HG02678 (cell line): Measurements from ENCODE around the gene CYB5RL.
"Not testable (repeated sequence)": the region's sequence is repeated elsewhere in the genome, so short reads cannot be mapped to it uniquely, and the experiment has no call there.

Experiments used
- ATAC-seq: cut with Tn5 transposase; IDR thresholded peaks from one replicate; pipeline ENCODE4 v1.9.1; 2021; ENCODE audit warnings: mild to moderate bottlenecking, moderate library complexity; ENCODE audit not compliant: unreplicated experiment

The CYB5RL gene

GRCh38 chr1:54227091-54227602 lies 27.3 kb upstream of the CYB5RL start:
- ATAC-seq, result no peak

DNA sequence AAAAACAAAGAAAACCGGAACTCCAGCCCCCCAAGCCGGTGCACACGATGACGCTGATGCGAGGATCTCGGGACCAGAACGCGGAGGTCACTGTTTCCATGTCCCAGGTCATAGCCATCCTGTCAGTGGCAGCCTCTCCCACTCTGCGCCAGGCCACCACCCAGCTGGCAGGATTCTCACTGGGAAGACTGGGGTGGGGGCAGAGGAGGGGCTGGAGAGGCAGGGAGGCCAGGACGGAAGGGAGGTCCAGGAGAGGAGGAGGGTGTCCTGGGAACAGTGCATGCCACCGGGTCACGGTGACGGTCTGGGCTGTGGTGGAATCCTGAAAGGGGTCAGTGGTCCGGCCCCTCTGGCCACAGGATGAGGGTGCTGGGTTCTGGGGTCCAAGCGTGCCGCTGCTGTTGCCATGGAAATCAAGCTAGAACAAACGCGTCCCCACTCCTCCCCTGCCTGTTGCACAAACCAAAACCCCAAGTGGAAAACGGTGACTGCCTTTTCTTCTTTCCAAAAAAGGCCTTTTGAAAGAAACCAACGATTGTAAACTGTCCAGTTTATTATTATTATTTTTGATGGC lies 26.2 kb upstream of the CYB5RL start:
- no peak for ATAC-seq

DNA sequence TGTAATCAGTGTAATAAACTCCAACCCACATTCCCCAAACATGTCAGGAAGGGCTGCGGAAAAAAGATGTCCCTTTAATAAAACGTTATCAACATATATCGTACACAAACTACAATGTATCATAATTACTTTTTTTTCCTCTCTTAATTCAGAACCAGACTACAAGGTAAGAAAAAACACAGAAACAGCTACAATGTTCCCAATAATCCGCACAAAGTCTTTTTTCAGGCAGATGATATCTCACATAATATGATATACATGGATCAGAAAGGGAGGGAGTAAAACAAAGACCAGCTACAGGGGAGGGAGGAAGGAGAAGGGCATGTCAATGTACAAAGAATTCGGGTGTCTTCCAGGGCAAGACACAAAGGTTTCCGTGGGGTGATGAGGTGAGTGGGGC lies 25.5 kb upstream of the CYB5RL start:
- no peak for ATAC-seq

DNA sequence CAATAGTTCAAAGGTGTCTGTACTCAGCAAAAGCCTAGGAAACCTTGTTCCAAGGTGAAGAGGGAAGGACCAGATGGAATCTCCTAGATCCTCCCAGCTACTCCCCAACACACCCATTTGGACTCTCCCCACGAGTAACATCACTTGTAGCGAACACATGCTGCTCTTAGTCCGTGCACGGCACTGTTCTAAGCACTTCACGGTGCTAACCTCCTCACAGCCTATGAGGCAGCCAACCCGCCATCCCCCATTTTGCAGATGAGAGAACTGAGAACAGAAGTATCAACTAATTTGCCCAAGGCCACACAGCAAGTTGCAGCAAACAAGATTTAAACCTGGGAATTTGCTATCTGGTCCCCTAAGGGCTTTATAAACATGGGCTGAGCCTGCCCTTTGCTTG lies 24.4 kb upstream of the CYB5RL start:
- no peak for ATAC-seq

DNA sequence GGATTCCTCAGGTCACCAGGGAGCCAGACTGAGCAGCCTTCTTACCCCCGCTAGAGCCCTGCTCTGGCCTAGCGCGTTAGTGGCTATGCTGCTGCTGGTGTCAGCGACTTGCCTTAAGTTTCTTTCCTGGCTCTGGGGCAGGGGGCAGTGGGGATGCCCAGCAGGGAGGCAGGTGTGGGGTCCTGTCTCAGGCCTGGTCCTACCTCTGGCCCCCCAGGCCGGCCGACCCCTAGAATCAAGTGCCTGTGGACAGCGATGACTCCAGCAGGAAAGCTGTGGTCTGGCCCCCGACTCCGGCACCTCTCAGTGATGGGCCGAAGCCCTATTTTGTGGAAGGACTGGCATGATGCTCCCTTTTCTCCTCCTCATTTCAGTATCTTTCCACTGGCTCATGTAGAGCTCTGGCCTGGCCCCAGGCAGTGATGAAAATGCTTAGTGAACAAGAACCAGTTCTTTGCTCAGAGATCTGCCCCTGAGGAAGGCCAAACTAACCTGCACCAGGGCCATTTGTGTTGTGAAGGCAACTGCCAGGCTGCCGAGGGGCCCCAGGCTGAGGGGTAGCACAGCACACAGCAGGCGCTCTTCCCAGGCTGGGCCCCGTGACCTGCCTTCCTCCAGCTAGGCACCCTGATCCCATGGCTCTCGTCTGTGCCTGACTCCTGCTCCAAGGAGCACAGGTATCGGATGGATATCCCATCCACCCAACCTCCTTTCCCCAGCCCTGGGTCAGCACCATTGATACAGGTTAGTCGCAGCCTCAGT lies 23.8 kb upstream of the CYB5RL start:
- ATAC-seq, result no peak

DNA sequence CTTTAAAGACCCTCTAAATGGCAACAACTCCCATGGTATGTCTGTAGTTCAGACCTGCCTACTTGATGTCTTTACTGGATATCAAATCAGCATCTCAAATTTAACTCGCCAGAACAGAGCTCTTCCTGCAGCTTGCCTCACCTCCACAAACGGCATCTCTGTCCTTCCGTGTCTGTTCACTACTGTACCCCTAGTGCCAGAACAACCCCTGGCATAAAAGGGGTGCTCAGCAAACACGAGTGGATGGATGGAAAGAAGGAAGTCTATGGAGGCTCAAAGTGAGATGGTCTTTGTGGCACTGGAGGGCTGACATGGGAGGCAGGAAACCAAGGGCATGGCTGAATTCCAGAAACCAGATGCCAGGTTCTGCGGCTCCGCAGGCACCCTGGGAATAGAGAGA lies 22.9 kb upstream of the CYB5RL start:
- no peak for ATAC-seq

DNA sequence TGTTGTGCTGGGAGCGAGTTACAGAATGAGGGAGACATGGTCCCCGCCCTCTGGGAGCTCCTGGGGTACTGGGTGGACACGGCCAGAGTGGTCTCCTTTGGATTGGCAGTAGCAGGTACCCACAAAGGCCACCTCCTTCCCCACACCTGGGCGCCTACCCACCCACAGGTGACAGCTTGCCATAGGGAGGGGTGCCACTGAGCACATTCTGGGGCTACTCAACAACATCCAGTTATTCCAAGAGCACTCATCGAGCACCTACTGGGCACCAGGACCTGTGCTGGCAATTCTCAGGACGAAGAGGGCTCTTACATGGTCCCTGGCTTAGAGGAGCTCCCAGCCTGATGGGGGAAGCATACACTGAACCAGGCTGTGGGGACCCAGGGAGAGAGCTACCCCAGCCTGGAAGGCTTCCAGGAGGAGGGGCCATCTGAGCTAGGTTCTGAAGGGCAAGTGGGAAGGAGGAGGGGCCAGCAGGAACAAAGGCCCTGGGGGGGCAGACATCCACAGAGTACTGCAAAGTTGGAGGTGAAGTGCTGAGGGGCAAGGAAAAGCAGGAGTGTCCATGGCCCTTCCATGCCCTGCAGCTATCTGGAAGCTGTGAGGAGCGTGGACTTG lies 22.1 kb upstream of the CYB5RL start:
- no peak for ATAC-seq

DNA sequence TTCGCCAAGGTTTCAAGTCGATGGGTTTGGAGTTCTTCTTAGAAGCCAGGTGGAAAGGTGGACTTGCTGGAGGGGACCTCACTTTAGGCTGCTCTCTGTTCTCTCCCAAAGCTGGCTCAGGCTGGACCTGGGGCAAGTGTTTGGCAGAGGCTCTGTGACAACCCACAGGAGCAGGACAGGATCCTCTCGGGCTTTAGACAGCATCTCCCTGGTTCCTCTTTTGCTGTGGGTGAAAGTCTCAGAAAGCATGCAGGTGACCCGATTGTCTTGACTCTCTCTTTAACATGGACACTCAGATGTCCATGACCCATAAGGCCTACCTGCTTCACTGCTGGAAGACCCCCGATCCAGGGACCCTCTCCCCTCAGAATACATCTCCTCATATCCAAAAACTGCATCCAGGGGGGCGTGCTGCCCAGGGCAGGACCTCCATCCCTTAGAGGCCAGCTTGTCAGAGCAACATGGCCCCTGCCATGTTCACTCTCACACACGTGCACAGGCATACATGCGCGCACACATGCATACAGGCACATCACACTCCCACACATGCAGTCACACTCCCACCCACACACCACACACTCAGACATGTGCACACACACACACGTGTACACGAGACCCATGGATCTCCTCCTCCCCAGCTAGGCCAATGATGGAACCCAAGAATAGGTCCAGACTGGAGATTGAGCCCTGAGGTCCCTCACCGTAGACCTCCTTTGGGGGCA lies 21.4 kb upstream of the CYB5RL start:
- no peak for ATAC-seq

DNA sequence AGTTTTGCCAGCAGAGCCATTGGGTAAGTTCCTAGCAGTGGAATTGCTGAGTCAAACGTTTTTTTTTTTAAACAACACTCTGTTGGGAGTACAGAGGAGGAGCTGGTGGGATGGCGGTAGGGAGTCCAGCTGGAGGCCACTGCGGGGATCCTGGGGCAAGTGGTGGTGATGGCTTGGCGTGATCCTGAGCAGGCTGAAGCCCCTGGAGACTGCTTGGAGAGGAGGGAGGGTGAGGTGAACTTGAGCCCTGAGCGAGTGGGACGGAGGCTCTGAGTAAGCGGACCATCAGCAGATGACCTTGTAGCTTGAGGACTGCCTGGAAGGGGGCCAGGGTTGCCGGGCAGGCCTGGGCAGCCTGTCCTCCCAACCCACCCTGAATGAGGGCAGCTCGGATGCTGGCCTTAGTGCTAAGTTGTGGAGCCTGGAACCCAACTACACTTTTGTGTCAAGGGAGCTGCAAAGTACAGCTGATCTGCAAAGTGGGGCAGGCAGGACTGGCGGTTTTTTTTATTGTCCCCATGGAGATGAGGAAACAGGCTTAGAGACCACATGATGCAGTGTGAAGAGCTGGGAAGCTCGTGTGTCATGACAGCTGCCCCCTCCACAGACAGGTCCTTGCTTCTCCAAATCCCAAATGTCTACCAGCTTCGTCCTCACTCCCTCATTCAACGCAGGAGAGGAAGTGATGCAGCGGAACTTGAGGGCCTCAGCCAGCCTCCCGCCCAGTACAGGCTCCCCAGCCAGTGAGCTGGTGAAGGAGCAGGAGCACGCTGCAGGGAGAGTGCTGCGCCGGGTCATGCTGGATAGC lies 20.4 kb upstream of the CYB5RL start:
- ATAC-seq, result no peak

DNA sequence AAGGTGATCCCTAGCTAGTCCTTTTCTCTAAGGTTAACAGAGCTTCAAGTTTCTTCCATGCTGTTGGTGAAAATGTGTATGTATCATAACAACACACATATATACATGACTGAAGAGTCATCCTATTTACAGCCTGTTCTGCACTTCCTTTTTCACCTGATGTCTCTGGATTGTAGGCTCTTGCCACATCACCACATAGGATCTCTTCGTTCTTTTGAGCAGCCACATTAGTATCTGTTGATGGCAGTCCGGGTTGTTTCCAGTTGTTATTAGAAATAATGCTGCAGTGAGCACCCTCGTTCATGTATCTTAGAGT lies 19.8 kb upstream of the CYB5RL start:
- ATAC-seq, result no peak

GRCh38 chr1:54218883-54219687 lies 19.3 kb upstream of the CYB5RL start:
- ATAC-seq, result no peak

- no peak for ATAC-seq
Observed at GRCh38 chr1:54215523-54215922, 15.7 kb upstream of the CYB5RL start.

GRCh38 chr1:54212872-54213271 lies 13.0 kb upstream of the CYB5RL start:
- no peak for ATAC-seq

GRCh38 chr1:54207896-54208295 lies 8.1 kb upstream of the CYB5RL start:
- not testable (repeated sequence) for ATAC-seq

GRCh38 chr1:54207287-54207686 lies 7.5 kb upstream of the CYB5RL start:
- ATAC-seq, result no peak

- no peak for ATAC-seq
Observed at GRCh38 chr1:54204199-54204598, 4.4 kb upstream of the CYB5RL start.

DNA sequence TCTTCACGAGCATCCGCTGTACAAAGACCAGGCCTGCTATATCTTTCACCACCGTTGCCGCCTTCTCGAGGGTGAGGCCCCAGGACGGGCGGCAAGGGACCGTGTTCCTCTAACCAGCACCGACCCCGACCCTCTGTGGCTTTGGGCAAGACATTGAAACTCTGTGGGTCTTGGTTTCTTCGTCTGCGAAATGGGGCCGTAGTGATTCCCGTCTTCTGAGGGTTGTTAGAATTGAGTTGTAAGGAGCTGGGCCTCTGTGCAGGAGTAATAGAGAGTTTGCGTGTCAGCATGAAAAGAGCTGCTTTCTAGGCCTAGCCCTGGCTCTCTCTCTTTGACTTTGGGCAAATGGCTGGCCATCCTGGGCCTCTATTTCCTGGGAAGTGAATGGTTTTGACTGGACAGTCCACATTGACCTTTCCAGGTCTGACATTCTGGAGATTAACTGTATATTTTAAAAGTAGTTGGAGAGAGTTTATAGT lies 728 bp upstream of the CYB5RL start:
- no peak for ATAC-seq

DNA sequence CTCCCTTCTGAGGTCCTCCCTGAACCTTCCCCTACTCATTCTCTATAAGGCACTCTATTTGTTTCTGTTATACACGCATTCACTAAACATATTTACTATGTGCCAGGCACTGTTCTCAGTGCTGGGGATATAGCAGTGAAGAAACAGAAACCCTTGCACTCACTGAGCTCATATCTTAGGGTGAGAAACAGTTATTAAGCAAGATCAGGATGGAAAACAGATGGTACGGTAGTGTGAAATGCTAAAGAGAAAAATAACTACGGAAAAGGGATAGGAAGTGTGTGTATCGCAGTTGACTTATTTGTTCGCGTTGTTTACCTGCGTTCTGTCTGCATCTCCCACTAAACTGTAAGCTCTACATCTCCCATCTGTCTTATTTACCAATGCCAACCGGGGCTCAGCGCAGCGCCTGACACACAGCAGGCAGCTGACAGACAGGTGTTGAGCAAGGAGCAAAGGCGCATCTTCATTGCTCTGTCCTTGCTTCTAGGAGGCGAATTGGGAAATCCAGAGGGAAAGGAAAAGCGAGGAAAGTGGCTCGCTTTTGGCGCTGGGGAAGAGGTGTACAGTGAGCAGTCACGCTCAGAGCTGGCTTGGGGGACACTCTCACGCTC lies 572 bp downstream of the CYB5RL start:
- no peak for ATAC-seq

GRCh38 chr1:54193453-54193852 lies 6.4 kb downstream of the CYB5RL start:
- ATAC-seq, result no peak
